IPS-18c (cell line): ENCODE results near the gene CHD2.

Source experiments
- H3K4me3 ChIP-seq: 2 replicates; pipeline ENCODE4 v1.7.0; 2013; ENCODE audit warnings: low read depth, mild to moderate bottlenecking, low read length, moderate library complexity; ENCODE audit not compliant: insufficient read depth
- H3K9me3 ChIP-seq: one replicate; pipeline ENCODE4 v1.6.1; 2013; ENCODE audit warnings: mild to moderate bottlenecking, low read length, moderate library complexity; ENCODE audit not compliant: control insufficient read depth, insufficient read depth

The CHD2 gene

DNA sequence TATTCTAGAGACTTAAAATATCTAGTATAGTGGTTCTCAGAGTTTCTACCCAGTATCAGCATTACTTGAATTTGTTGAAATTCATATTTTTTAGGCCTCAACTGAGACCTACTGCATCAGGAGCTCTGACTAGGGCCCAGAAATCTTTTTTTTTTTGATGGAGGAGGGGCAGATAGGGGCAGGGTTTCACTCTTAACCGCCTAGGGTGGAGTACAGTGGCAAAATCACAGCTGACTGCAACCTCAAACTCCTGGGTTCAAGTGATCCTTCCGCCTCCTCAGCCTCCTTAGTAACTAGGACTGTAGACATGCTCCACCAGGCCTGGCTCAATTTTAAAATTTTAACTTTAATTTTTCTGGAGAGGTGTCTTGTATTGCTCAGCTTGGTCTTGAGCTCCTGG, 36.6 kb downstream of the CHD2 start:
- Histone ChIP-seq H3K9me3 (no peaks in the 10 kb centered on the region), H3K4me3 (no peak overlapping the region)

DNA sequence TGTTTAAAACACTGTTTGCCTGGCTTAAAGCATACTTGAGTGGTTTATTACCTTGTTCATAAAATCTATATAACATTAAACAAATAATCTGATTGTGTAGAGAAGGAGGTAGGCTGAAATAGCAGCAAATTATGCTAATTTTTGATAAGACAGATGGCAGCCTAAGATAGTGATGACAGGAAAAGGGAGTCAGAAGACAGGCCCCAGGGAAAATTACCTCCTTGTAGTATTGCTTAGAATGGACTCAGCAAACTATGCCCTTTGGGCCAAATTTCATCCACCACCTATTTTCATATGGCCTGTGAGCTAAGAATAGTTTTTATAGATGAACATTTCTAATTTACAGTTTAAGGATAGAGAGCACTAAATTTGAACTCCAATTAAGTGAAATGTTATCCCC, 37.8 kb downstream of the CHD2 start:
- Histone ChIP-seq H3K4me3 (no peak overlapping the region), H3K9me3 (no peaks in the 10 kb centered on the region)

DNA sequence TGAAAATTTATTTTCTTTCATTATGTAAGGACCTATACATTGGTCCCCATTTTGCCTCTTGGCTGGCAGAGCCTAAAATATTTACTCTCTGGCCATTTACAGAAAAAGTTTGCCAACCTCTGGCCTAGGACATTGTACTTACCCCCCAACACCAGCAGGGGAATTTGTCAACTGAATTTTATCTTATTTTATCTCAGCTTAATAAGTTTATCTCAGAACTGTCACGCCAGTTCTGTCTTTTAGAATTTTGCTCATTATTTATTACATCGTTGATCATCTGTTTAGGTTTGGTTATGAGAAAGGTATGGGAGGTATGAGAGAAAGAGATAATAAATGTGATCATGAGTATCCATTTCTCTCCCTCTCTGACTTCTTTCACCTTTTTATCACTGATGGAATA, 38.3 kb downstream of the CHD2 start:
- no peaks in the 10 kb centered on the region for H3K9me3 ChIP-seq
- H3K4me3 ChIP-seq = no peak overlapping the region

DNA sequence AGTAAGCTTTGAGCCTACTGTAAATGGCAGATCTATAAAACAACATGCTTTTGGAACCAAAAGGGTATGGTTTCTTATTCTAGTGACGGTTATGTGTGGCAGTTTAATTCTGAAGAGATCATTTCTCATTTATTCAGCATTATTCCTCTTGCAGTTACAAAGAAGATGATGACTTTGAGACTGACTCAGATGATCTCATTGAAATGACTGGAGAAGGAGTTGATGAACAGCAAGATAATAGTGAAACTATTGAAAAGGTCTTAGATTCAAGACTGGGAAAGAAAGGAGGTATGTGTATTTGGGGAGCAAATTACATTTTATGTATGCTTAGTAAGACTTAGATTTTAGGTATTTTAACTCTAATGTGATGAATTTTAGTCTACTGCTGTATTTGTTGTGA, 41.5 kb downstream of the CHD2 start:
- no peaks in the 10 kb centered on the region for H3K9me3 ChIP-seq
- H3K4me3 ChIP-seq = no peak overlapping the region

DNA sequence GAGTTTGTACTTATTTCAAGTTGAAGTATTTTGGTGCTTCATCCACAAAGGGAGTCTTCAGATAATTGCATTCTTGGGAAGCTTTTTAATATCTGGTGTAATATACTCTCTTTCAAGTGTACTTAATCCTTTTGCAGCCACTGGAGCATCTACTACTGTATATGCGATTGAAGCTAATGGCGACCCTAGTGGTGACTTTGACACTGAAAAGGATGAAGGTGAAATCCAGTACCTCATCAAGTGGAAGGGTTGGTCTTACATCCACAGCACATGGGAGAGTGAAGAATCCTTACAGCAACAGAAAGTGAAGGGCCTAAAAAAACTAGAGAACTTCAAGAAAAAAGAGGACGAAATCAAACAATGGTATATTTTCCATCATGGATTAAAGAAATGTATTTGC, 42.6 kb downstream of the CHD2 start:
- Histone ChIP-seq H3K4me3 (no peak overlapping the region), H3K9me3 (peaks cover 3% of the 10 kb centered on the region)

DNA sequence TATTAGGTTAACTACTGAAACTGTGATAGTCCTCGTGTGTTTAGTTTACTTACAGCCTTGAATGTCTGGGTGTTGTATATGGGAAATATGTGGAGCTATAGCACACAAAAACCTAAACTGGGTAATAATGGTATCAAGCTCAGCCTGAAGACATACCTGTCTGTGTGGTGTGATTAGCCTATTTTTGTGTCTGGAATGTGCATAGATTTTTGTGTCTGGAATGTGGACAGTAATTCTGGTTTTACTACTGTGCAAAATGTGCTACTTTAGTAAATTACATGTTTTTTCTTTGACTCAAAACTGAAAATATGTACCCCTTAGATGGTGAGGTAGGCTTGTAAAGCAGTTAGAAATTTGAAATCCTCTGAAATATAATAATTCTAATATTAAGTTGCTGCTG, 43.5 kb downstream of the CHD2 start:
- Histone ChIP-seq H3K4me3 (no peak overlapping the region), H3K9me3 (peaks cover 3% of the 10 kb centered on the region)

DNA sequence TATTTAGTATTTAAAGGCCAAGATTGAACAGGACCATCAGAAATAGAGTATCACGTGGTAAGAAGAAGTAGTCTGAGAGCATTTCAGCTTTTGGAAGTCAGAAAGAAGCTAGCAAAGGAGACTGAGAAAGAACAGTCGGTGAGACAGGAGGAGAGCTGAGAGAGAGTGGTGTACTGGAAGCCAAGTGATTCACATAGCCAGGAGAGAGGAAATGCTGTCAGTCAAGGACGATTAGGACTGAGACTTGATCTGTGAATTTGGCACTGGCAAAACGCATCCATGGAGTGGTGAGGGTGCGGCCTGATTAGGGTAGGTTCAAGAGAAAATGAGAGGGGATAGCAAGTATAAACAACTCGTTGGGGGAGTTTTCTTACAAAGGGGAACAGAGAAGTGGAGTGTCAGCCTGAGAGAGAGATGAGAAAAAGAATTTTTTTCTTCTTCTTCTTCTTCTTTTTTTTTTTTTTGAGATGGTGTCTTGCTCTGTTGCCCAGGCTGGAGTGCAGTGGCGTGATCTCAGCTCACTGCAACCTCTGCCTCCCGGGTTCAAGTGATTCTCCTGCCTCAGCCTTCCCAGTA, 44.9 kb downstream of the CHD2 start:
- Histone ChIP-seq H3K4me3 (no peak overlapping the region), H3K9me3 (peaks cover 9% of the 10 kb centered on the region)

DNA sequence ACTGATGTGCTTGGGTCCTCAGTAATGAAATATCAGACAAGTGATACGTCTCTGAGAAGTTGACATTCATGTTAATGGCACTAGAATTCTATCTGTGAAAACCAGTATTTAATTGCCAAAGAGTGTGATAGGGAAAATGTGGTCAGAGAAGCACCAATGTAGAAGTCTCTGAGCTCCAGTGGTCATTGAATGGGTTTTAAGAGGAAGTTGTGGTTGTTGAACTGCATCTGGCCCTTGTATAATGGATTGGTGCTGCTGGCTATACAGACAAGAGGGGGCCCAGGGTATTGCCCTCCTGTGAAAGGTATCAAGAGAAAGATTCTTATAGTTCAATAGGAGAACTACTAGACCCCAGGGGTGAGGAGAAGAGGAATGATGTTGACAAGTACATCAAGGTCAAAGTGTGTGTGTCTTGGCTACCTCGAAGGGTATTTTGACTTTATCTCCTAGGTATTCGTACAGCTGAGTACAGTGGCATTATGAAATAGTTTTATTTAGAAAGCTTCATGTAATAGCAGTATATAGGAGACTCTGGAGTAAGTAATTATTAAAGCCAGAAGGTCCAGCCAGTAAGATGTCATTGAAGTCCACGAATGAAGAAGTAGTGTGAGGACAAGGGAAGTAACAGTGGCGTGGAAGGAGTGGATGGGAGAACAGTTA, 47.1 kb downstream of the CHD2 start:
- H3K4me3 ChIP-seq = no peak overlapping the region
- H3K9me3 ChIP-seq = peaks cover 9% of the 10 kb centered on the region

DNA sequence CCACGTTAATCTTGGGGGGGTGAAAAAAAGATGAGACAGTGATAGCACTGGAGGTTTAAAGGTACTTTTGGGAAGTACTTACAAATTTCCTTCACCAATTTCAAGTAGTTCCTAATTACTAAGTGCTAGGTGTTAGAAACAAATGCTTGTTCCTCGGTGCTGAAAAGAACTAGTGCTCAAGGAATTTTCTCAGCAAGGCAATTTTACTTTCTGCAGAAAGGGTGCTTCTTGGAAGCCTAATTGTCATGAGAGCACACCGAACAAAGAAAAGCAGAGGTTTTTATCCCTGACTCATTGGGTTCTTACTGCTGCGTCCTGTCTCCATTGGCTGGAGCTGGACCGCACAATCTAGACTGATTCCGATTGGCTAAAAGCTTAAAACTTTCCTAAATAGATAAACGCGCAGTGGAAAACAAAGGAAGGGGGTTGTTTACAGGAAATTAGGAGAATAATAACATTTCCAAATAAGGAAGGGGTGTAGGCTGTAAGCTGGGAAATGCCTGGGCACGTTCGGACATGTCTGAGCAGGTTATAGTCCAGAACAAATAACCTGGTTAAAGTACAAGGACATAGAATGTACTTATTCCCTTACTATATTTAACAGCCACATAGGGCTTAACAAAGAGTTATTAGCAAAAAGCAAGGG, 49.6 kb downstream of the CHD2 start:
- Histone ChIP-seq H3K4me3 (peak overlapping the region; percentile 5; the same call in 1 of the 2 replicates), H3K9me3 (peaks cover 9% of the 10 kb centered on the region)

DNA sequence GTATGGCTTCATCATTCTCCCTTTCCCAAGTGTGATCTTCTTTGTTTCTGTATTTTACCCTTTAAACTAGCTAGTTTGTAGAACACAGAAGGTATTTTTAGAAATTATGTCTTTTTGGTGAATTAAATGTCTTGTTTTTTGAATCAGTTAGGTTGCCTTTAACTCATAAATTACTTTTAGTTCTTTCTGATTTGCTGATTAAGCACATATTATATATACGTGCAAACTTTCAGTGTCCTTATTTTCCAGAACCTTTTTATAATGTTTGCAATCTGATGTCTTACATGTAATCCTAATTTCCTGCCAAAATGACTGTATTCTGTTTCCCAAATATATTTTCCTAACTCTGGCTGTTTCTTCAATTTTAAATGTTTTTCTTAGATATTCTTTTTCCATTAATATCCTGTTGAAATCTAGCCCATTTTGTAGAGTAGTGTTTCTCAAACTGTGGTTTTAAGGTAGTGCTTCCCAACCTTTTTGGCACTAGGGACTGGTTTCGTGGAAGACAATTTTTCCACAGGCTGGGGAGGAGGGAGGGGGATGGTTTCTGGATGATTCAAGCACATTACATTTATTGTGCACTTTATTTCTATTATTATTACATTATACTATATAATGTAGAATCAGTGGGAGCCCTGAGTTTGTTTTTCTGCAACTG, 51.8 kb downstream of the CHD2 start:
- no peak overlapping the region for H3K4me3 ChIP-seq
- peaks cover 9% of the 10 kb centered on the region for H3K9me3 ChIP-seq

DNA sequence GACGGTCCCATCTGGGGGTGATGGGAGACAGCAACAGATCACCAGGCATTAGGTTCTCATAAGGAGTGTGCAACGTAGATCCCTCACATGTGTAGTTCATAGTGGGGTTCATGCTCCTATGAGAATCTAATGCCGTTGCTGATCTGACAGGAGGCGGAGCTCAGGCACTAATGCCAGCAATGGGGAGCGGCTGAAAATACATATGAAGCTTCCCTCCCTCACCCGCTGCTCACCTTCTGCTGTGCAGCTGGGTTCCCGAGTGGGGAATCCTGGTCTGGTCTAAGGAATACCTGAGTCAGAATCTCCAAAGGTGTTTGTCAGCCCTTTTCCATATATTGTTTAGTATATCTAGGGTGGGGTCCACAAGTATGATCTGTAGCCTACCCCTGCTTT, 52.3 kb downstream of the CHD2 start:
- peaks cover 9% of the 10 kb centered on the region for H3K9me3 ChIP-seq
- H3K4me3 ChIP-seq = no peak overlapping the region

DNA sequence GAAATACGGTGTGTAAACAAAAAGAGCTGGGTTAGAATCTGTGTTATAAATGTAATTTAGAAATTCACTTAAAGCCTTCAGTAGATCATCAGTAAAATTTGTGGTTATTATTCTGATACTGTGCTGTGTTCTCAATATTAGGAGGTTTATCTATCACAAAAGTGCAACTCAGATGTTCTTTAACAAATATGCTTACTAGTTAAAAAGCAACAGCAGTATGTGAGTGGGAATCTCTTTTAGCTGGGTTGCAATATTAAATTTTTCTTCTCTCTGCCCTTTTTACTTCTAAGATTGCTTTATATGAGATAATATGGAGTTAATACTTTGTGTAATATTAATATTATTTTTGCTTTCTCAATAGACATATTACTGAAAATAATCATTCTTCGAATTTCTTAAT, 53.4 kb downstream of the CHD2 start:
- H3K9me3 ChIP-seq = peaks cover 7% of the 10 kb centered on the region
- H3K4me3 ChIP-seq = no peak overlapping the region

DNA sequence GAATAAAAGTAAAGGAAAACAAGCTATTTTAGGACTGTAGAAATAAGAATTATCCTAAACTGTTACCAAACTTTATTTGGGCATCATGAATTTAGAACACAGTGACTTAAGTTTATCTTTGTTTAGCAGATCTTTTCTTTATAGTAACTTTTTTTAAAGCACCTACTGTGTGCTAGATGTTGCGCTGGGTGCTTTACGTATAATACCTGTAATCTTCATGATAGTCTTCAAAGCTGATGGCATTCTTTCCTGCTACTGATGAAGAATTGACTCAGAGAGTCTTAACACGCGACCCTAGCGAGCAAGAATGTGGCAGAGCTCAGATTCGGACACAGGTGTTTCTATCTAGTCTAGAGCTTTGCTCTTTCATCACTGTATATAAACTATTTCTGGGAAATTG, 53.9 kb downstream of the CHD2 start:
- H3K9me3 ChIP-seq = peaks cover 7% of the 10 kb centered on the region
- H3K4me3 ChIP-seq = no peak overlapping the region

DNA sequence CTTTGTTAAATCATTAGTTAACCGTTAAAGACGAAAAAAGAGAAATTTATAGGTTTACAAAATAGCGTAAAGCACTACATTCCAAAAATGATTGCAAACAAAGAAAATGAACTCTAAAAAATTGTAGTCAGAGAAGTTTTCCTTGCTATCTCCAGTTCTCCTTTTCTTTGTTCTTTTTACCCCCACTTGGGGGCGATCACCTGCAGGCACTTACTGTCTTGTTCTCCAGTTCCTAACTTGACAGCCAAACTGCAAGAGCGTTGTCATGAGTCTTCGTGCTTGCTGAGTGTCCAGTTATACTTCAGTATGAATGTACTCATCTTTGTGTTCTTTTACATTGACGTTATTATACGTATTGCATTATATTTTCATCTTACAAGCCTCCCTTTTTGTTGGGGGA, 54.5 kb downstream of the CHD2 start:
- no peak overlapping the region for H3K4me3 ChIP-seq
- H3K9me3 ChIP-seq = peaks cover 3% of the 10 kb centered on the region

DNA sequence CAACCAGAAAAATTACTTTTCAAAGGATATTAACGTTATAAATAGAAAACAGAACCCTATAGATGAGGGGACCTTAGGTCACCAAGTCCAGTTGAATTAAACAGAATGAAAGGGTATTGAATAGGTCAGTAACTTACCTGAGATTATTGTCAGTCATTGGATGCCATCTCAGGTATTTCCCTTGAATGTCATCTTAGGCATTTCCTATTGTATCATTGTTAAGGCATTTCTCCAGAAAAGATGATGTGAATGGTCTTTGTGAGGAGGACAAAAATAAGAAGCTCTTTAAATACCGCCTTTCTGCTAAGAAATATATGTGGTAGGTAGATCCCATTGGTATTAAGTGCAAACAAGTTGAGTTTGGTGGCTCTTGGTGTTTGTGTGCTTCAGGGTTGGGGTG, 55.6 kb downstream of the CHD2 start:
- H3K4me3 ChIP-seq = no peak overlapping the region

DNA sequence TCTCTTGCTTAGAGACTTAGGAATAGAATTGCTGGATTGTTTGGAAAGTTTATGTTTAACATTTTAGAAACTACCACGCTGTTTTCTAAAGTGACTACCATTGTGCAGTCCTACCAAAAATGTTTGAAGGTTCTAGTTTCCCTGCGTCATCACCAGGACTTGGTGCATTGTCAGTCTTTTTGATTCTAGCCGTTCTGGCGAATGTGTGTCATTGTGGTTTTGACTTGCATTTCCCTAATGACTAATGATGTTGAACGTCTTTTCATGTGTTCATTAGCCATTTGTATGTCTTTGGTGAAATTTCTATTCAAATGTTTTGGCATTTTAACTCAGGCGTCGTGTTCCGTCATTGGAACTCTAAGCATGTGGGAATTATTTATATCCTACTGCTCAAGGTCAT, 58.0 kb downstream of the CHD2 start:
- H3K9me3 ChIP-seq = no peaks in the 10 kb centered on the region
- no peak overlapping the region for H3K4me3 ChIP-seq

More for the DNA sequence above, 55.6 kb downstream of the CHD2 start:
- no peaks in the 10 kb centered on the region for H3K9me3 ChIP-seq

DNA sequence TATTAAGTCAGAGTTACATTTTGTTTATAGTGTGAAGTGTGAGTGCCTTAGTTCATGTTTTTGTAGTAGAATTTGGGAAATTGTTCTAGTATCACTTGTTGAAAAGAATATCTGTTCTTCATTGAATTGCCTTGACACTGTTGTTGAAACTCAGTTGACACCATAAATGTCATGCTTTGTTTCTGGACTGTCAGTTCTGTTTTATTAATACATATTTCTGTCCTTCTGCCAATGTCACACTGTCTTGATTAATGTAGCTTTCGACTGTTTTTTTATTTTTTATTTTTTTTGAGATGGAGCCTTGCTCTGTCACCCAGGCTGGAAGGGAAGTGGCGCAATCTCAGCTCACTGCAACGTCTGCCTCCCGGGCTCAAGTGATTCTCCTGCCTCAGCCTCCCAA, 59.1 kb downstream of the CHD2 start:
- H3K9me3 ChIP-seq = no peaks in the 10 kb centered on the region
- no peak overlapping the region for H3K4me3 ChIP-seq

DNA sequence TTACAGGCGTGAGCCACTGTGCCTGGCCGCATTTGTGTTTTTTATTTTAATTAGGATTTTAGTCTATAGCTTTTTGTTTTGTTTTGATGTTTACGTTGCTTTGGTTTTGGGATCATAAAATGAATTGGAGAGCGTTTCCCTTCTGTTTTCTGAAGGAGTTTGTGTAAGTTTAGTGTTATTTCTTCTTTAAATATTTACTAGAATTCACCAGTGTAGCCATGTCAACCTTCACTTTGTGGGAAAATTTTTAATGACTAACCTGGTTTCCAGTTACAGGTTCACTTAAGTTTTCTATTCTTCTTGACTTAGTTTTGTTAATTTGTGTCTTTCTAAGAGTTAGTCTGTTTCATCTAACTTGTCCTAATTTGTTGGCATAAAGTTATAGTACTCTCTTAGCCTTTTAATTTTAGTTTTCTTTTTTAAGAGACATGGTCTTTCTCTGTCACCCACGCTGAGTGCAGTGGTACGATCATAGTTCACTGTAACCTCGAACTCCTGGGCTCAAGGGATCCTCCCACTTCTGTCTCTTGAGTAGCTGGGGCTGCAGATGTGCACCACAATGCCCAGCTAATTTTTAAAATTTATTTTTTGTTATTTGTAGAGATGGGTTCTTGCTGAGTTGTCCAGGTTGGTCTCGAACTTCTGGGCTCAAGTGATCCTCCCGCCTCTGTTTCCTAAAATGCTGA, 61.0 kb downstream of the CHD2 start:
- Histone ChIP-seq H3K4me3 (no peak overlapping the region), H3K9me3 (no peaks in the 10 kb centered on the region)
